ENCODE results near the gene SPDYE1.
"Not testable (repeated sequence)": the region's sequence is repeated elsewhere in the genome, so short reads cannot be mapped to it uniquely, and the experiment has no call there.

SPDYE1 gene

GRCh38 chr7:43994681-43995080 lies 3.0 kb upstream of the SPDYE1 start:
- not testable (repeated sequence) for DNase-seq

GRCh38 chr7:44012081-44012480 lies 14.4 kb downstream of the SPDYE1 start:
- DNase-seq, result not testable (repeated sequence)

- not testable (repeated sequence) for DNase-seq
Measured at GRCh38 chr7:44015090-44015489, 17.4 kb downstream of the SPDYE1 start.

- peak; percentile 96 for DNase-seq
Measured at GRCh38 chr7:44018857-44019807, 21.4 kb downstream of the SPDYE1 start.

GRCh38 chr7:44019825-44020224 lies 22.1 kb downstream of the SPDYE1 start:
- DNase-seq, result not testable (repeated sequence)

- DNase-seq, result not testable (repeated sequence)
Measured at GRCh38 chr7:44022069-44022468, 24.4 kb downstream of the SPDYE1 start.

- not testable (repeated sequence) for DNase-seq
Measured at GRCh38 chr7:44022796-44023467, 25.2 kb downstream of the SPDYE1 start.

GRCh38 chr7:44029433-44029832 lies 31.7 kb downstream of the SPDYE1 start:
- DNase-seq, result not testable (repeated sequence)

GRCh38 chr7:44030029-44030428 lies 32.3 kb downstream of the SPDYE1 start:
- DNase-seq, result not testable (repeated sequence)

- DNase-seq, result not testable (repeated sequence)
Measured at GRCh38 chr7:44031319-44031718, 33.6 kb downstream of the SPDYE1 start.

- not testable (repeated sequence) for DNase-seq
Measured at GRCh38 chr7:44032031-44032430, 34.3 kb downstream of the SPDYE1 start.

GRCh38 chr7:44033971-44034844 lies 36.5 kb downstream of the SPDYE1 start:
- DNase-seq, result not testable (repeated sequence)

GRCh38 chr7:44036364-44036763 lies 38.7 kb downstream of the SPDYE1 start:
- not testable (repeated sequence) for DNase-seq

- DNase-seq, result not testable (repeated sequence)
Measured at GRCh38 chr7:44037951-44038350, 40.3 kb downstream of the SPDYE1 start.

- not testable (repeated sequence) for DNase-seq
Measured at GRCh38 chr7:44038553-44038952, 40.9 kb downstream of the SPDYE1 start.

GRCh38 chr7:44038961-44039558 lies 41.4 kb downstream of the SPDYE1 start:
- peak; percentile 94 for DNase-seq

GRCh38 chr7:44039800-44040492 lies 42.2 kb downstream of the SPDYE1 start:
- DNase-seq, result not testable (repeated sequence)

- peak; percentile 16 for DNase-seq
Measured at GRCh38 chr7:44040493-44040891, 42.8 kb downstream of the SPDYE1 start.

- DNase-seq, result no peak
Measured at GRCh38 chr7:44042221-44042620, 44.5 kb downstream of the SPDYE1 start.

GRCh38 chr7:44043902-44044301 lies 46.2 kb downstream of the SPDYE1 start:
- no peak for DNase-seq
